NCI-H446 treated with DMSO at 0.1 percent for 48 hours (cell line): ENCODE results near the gene KRTAP5-5.
"Not testable (repeated sequence)": the region's sequence is repeated elsewhere in the genome, so short reads cannot be mapped to it uniquely, and the experiment has no call there.

Experiments
- DNase-seq: peaks from one replicate; lab custom pipeline; 2025; lab: John Stamatoyannopoulos, UW

KRTAP5-5 gene

GRCh38 chr11:1642288-1643145 lies 12.9 kb downstream of the KRTAP5-5 start:
- DNase-seq, result no peak

DNA sequence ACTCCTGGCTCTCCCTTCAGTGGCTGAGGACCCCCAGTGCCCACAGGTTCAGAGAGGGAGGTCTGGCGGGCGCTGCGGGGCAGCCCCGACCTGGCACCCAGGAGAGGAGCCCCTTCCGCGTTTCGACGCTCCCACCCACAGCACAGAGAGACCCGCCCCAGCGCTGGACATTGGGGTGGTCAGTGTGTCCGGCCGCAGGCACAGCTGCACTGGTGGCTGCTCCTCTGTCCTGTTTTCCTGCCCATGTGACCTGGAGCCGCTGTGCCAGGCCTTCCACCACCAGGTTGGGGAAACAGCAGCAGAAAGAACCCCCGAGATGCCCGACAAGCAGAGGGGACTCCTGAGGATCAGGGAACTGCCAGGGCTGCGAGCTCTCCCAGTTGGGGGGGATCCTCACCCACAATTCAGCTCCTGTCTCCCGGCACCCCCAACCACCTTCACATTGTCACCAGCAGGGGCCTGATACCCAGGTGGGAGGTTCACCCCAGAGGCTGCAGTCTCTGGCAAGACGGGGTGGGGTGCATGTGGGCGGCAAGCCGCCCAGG lies 13.6 kb downstream of the KRTAP5-5 start:
- DNase-seq, result no peak

DNA sequence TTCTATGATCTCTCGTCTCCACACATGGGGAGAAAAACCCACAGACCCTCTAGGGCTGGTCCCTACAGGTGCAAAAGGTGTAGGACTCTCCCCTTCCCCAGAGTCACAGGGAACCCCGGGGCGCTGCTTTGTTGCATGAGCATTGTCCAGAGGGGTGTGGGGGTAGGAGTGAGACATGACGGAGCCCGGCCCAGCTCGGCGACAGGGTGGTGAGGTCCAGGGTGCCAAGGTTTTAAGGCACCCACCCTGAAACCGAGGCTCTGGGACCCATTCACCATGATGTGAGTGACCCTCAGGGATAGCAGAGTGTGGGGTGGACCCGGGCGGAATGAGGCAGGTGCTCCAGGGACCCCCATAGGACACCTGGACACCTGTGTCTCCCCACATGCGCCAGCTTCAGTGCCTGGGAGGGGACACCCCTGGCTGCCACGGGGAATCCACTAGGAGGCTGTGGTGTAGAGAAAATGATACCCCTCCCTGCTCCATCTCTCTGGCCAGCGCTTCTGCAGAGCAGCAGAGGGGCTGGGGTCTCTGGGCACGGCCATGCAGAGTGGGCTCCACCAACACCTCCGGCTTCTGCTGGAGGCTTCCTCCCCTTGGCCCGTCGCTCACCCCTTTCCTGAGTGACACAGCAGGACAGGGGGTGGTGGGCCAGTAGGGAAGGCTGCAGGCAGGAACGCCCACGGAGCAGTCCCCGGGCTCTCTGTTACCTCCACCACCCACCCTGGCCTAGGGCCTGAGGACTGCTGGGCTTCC lies 15.2 kb downstream of the KRTAP5-5 start:
- no peak for DNase-seq

DNA sequence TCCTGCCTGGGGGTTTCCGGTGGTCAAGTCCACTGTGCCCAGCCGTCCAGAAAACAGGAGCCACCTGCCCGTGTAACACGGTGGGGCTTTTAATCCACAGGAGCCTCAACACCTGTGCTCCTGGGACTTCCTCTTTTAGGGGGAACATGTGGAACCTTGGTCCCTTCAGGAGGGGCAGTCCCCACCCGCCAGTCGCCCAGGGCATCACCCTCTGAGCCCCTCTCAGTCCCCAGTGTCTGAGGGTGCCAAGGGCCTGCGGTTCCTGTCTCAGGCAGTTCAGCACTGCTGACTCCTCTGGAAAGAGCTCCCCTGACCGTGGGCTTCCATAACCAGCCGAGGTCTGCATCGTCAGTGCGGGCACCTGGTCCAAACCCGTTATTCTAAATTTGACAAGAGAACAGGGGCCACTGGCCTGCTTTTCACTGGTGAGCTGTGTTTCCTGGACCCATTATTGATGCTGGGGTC lies 15.8 kb downstream of the KRTAP5-5 start:
- DNase-seq, result no peak

- not testable (repeated sequence) for DNase-seq
These were observed 17.0 kb downstream of the KRTAP5-5 start for GRCh38 chr11:1646540-1646939.

DNA sequence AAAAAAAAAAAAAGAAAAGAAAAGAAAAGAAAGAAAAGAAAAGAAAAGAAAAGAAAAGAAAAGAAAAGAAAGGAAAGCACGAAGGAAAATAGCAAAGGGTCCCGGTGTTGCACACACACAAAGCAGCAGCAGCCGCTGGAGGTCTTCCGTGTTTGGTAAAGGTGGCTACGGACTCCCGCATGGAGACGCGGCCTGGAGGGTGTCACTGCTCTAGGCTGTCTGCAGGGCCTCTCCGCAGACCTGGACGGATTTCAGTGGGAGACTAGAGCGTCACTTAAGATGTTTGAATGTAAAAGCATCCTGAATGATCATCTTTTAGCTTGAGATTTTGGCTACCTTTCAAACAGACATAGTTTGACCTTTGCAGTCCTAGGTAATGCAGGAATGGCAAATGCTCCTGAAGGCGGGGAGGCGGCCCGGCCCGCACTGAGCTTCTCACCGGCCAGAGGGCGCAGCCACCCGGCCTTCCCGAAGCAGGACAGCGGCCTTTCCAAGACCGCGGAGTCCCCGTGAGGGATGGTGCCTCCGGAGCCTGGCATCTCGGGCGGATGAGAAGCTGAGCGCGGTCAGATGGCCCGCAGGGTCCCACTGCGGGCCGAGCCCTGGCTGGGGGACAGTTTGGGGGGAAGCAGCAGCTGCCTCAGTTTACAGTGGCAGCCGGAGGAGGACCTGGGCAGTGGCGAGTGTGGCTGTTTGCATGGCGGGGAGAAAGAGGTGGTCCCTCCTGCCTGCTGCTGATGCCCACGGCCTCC lies 18.5 kb downstream of the KRTAP5-5 start:
- DNase-seq, result no peak

- DNase-seq, result no peak
These were observed 19.3 kb downstream of the KRTAP5-5 start for GRCh38 chr11:1648653-1649420.

DNA sequence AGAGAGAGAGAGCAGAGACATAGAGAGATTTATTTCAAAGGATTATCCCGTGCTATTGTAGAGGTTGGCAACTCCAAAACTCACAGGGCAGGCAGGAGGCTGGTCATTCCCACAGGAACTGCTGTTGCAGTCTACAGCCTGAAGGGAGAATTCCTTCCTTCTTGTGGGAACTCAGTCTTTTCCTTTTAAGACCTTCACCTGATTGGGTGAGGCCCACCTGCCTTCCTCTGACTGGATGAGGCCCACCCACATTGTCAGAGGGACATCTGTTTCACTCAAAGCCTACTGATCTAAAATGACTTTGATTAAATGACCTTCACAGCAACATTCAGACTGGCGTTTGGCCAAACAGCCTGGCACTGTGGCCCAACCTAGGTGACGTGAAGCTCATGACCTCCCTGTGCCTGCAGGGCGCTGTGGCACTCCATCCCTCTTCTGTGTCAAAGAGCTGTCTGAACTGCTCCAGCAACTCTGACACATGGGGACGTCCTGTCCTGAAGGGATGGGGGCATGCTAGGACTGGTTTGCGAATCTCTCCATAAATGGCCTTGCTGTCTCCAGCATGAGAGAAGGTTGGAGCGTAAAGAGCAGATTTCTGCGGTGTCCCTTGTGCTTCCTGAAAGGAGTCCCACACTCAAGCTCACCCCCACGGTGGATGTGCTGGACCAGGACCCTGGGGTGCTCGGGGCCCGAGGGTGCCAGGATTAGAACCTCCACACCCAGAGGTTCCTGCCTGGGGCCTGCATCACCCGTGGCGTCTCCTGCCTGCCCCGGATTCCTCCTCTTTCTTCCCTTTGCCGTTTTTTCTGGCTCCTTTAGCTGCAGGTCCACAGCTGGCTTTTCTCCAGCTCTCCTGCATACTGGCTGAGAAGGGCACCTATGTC lies 20.7 kb downstream of the KRTAP5-5 start:
- no peak for DNase-seq

- no peak for DNase-seq
These were observed 21.3 kb downstream of the KRTAP5-5 start for GRCh38 chr11:1650918-1651262.

- DNase-seq, result no peak
These were observed 21.9 kb downstream of the KRTAP5-5 start for GRCh38 chr11:1651411-1651980.

DNA sequence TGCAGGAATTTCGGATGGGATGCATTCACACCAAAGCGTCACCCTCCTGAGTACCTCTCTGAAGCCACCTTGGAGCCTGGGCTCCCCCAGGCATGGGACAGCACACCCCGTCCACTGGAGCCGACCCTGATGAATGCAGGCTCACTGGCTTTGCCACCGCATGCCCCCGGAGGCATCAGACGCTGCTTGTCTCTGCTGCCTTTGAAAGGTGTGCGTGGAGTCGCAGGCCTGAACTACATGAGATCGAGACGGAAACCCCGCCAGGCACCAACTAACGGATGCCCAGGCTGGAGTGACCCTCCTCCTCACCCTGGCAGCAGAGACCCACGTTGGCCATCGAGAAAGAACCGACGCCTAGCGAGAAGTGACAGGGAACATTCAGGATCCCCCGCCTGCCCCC lies 22.5 kb downstream of the KRTAP5-5 start:
- no peak for DNase-seq

DNA sequence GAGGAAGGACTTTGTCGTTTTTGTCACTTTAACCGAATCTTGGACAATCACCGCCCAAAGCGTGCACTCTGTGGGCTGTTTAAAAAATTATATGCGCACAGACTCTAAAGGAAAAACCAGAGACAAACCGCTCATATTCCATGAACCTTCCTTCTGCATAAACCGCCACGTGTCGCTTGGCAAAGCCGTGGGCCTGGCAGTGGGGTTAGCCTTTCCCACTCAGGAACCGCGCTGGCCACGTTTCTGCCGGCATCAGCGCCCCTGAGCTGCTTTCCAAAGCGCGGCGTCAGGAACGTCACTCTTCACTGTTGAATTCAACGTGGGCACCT lies 22.8 kb downstream of the KRTAP5-5 start:
- no peak for DNase-seq

DNA sequence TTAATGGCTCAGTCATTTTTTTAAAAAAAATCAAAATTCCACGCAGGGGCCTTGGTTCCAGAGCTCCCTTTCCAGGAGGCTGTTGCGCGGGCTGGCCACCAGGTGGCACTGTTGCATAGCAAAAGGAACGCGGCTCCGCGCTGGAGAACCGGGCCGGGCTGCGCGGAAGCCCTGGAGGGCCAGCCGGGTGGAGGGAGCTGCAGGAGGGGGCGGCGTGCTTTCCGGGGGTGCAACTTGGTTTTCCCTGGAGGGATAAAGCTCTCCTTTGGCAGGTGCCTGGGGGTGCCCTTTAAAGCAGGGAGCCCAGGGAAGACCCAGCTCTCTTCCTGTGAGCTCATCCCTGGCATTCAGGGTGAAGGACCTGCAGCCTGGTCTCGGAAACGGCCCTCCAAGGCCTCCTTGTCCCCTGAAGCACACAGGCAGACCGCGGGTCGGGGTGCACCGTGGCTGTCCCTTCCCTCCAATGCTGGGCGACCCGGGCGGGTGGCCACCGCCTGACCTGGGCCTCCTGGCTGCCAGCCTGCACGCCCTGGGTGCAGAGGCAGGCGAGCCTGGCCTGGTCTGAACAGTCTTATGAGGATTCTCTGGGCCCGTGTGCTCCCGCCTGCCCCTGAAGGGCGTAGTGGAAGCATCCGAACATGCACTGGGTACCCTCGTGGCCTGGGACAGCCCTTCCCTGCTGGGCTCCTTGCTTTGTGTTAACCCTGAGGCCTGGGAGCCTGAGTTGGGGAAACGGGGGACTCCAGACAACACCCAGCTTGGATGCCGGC lies 23.4 kb downstream of the KRTAP5-5 start:
- no peak for DNase-seq

DNA sequence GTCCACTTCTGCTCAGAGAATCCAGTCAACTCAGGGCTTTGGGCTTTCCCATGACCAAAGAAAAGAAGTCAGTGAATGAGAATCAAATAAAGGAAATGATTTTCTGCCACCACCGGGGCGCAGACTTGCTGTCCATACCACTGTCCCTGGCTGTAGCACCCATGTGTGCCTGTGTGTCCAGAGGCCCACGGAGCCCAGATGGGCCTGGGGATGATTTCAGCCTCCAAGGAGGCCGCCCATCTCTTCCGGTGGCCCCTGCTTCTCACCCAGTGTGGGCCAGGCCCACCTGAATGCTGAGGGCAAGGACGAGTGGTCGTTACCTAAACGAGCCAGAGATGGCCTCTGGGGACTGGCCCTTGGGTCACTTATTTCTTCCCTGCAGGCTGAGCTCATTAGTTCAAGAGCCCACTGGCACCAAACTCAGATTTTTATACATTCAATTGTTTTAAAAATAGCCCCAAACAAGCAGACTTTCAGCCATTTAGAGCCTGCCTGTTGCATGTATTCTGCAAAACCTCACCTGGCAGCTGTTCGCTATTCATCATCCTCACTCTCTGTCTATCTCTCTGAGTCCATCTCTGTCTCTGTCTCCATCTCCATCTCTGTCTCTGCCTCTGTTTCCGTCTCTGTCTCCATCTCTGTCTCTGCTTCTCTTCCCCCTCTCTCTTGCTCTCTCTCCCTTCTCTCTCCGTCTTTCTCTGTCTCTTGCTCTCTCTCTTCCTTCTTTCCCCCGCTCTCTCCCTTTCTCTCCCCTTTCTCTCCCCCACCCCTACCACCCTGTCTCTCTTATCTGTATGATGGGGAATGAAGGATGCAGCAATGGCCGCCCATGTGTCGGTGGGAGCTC lies 24.2 kb downstream of the KRTAP5-5 start:
- no peak for DNase-seq

DNA sequence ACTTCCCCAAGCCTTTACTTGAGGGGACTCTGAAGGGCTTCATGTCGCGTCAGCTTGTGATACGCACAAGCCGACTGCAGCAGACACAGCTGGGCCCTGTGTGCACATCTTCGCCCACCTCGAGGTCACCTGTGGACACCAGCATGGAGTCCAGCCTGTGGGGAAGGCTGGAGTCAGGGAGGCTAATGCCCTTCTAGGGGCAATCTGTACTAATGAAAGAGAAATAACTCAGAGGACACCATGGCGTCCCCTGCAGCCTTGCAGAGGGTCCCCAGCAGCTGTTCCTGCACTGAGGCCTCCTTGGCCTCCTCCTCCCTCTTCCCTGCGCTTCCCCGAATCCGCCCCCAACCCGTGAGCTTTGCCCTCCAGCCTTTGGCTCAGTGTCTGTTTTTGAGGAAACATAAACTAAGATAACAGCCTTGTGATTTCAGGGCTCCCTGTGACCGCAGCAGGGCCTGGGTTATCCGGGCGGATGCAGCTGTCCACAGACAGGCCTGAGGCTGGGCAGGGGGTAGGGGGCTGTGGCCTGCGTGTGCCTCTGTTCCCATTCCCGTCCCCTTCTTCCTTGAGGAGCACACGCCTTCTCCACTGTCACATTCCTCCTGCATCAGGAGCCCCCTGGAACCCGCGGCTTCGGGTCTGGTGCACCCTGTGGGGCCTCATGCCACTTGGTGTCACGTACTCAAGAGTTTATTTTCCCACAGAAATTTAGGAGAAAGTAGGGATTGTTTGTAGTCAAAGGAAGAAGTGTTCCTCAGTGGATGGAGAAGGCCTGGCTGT lies 25.0 kb downstream of the KRTAP5-5 start:
- no peak for DNase-seq

GRCh38 chr11:1655168-1656060 lies 25.8 kb downstream of the KRTAP5-5 start:
- DNase-seq, result no peak

DNA sequence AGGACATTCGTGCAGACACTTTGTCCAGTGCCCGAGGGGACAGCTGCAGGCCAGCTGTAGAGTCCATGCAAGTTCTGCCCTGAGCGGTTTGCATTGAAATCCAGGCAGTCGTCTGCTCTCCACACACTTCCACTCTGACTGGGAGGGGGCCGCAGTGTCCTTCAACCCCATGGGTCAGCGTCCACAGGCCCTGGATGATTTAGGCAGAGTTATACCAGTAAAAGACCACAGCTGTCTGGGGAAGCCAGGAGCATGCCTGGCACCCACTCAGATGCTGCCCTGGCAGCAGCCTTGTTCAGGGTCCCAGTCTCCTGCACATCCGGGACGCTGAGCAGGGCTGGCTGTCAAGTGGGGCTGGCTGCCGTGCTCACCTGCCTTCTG lies 26.5 kb downstream of the KRTAP5-5 start:
- no peak for DNase-seq
